Smooth muscle cell of the pulmonary artery (primary cell): ENCODE measurements around the gene RGS1. TPM values are rescaled to one million over a fixed set of nuclear protein-coding genes. Genes with fewer than 3 reads are reported as not detected.

ENCODE experiments used
- total RNA-seq: library from RNA; depleted of rRNA; stranded (reverse); fragments of >200 nt; gene quantifications from 2 replicates; pipeline ENCODE4 v1.2.3, GENCODE V29; 2014

Gene RGS1, protein sequence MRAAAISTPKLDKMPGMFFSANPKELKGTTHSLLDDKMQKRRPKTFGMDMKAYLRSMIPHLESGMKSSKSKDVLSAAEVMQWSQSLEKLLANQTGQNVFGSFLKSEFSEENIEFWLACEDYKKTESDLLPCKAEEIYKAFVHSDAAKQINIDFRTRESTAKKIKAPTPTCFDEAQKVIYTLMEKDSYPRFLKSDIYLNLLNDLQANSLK
- not detected in 2 replicates for total RNA-seq

DNA sequence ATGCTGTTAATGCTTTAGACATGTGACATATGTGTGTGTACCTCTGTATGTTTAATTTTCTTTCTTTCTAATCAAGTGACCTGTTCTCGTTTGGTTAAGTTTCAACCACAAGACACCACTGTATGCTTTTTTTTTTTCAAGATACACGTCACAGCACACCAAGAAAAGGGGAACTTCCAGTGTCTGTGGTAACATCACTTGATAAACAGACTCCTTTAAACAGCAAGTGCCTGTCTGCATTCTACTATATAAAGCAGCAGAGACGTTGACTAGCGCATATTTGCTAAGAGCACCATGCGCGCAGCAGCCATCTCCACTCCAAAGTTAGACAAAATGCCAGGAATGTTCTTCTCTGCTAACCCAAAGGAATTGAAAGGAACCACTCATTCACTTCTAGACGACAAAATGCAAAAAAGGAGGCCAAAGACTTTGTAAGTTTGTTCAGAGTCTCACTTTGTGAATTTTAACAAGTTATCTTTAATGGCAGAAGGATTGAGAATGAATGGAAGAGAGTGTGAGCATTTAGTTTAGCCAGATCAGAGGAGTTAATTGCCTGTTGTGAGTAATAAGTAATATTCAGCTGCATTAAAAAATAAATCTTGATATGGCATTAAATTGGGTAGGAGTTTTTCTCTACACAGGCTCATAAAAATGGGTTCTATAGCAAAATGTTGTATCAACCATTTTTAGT, at the start of gene RGS1:
Gene RGS1 (plus strand): TSS at position 275 of the 691 bp plus-strand sequence. CDS start 20 bp downstream, at position 295.

Other genes starting within 250 kb of the RGS1 start
- gene RGS13, start 60.4 kb downstream of the RGS1 start, total RNA-seq: not detected in 2 replicates
- 48.1 and 88.0 TPM in 2 replicates for gene RGS2, start 233.3 kb downstream of the RGS1 start, total RNA-seq